GM18907 (cell line): ENCODE results near the gene SIRT2.

ENCODE experiments used
- ATAC-seq: cut with Tn5 transposase; IDR thresholded peaks from one replicate; pipeline ENCODE4 v1.9.1; 2021; ENCODE audit warnings: mild to moderate bottlenecking, moderate library complexity; ENCODE audit not compliant: unreplicated experiment

SIRT2 gene

DNA sequence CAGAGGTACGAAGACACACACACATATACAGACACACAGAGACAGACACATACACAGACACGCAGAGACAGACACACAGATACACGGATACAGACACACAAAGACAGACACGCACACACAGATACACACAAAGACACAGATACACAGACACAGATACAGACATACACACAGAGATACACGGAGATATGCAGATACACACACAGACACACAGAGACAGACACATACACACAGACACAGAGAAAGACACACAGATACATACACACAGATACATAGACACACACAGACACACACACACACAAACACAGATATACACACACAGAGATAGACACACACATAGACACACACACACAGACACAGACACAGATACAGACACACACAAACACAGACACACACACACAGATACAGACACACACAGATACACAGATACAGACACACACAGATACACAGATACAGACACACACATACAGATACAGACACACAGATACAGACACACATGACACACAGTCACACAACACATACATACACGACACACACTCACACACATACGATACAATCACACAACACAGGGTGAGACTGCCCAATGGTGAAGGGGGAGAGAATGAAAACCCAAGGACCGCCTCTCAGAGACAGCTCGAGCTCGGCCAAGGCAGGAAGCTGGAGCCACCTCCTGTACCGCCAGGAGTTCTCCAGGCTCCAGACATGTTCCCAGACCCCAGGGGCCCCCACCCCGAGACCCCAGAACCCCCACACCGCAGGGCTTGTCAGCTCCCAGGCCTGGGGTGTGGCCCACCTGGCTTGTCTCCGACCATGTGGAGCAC is 21.4 kb upstream of the SIRT2 start:
- no peak for ATAC-seq

DNA sequence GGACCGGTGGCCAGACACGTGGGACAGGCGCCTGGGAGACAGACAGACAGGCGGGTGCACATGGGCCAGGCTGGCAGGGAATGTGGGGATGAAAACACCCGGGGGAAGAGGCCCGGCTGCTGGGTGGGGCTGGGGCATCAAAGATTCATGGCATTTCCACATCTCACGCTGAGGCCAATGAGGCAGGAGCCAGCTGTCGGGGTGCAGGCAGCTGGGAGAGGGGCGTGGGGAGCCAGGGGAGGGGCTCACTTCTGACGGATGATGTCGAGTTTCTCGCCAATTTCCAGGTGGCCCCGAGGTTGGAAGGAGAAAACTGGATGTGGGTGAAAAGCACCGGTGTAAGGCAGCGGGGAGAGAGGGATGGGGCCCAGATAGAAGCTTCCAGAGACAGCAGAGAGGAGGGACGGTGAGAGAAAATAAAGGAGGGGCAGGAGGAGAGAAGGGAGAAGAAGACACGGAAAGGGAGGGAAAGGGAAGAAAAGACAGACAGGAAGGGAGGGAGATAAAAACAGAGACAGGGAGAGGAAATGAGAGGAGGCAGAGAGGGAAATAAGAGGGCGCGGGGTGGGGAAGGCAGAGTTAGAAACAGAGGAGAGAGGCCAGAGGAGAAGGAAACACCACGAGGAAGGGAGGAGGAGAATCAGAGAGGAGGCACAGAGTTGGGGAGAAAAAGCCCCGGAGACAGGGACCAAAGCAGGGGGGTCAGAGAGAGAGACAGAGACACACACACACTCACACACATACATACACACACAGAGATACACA is 20.6 kb upstream of the SIRT2 start:
- ATAC-seq: no peak

DNA sequence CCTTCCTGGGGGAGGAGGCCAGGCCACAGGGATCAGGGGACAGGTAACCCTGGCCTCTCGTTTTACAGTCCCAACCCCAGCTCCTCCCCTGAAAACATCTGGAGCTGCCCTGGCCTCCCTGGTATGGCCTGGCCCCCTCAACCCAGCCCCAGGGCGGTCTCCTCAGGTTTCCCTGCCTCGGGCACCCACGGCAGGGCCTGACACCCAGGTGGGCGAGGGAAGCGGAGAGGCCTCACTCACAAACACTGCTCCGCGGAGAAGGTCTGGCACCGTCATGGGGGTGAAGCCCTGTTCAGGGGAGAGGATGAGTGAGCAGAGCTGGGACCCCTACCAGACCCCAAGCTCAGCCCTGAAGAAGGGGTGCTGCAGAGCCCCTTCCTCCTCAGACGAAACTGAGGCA is 19.1 kb upstream of the SIRT2 start:
- ATAC-seq: no peak

DNA sequence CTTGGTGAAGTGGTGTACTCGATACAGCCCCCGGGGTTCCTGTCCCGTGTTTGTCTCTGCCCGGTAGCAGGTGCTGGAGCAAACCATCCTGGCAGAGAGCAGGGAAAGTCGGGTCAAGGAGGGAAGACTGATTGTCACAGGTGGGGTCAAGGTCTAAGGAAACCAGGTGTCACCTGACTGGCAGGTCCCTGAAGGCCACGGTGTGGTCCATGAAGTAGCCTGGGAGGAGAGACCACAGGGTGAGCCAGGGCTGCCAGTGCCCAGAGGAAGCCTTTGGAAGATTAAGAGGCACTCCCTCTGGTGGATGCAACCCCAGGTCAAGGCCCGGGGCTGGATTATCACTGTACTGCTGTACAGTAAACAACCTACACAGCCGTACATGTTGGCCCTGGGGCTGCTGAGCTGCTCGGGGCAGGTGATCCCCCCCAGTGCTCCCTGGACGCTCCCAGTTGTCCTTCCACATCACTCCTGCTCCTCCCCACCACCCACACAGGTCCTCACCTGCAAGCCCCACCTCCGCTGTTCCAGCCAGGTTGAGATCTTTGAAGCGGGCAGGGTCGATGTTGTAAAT is 18.6 kb upstream of the SIRT2 start:
- ATAC-seq: no peak

DNA sequence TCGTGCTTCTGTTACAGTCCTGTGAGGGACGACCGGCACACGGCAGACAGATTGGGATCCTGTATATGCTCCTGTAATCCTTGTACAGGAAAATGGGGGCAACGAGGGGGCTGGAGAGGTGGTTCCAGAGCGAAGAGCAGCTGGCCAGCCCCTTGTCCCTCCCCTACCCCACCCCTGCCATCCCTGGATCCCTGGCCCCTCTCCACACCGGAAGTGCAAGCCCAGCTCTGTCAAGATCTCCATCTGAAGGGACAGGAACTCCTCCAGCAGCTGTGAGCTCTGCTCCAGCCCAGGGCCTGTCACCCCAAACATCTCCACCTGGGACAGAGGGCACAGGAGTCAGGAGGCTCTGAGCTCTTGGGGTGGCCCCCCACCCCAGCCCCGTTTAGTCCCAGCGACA is 18.1 kb upstream of the SIRT2 start:
- ATAC-seq: no peak

DNA sequence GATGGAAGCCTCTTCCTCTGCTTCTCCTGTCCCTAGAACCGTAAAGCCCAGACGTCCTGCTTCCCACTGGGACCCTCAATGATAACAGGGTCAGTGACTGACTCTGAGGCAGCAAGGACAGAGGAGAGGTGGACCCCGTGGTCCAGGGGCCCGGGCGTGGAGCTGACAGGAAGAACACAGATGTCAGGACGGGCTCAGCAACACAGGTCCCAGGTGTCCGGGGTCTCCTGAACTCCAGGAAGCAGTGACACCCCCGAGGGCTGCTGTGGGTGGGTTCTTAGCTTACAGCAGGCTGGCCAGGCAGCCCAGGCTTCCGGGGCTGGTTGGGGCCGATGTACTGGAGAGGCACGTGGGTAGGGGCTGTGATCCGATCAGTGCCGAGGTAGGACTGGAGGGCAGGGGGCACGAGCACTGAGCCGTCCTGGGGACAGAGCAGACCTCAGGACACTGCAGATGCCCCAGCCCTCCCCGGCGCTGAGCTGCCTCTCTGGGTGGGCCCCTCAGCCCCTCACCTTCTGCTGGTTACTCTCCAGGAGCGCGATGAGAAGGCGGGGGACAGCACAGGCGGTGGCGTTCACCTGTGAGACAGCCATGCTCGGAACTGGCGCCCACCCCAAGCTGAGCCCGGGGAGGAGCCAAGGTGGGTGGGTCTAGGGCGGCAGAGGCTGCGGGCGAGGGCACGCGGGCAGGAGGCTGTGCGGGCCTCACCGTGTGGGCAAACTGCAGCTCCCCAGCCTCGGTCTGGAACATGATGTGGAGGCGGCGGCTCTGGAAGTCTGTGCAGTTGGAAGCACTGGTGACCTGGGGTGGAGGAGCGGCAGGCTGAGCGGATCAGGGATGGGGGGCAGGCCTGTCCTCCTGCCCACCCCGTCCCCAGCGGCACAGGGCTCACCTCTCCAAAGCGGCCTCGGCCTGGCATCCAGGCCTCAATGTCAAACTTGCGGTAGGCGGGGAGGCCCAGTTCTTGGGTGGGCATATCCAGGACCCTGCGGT is 16.2 kb upstream of the SIRT2 start:
- no peak for ATAC-seq

DNA sequence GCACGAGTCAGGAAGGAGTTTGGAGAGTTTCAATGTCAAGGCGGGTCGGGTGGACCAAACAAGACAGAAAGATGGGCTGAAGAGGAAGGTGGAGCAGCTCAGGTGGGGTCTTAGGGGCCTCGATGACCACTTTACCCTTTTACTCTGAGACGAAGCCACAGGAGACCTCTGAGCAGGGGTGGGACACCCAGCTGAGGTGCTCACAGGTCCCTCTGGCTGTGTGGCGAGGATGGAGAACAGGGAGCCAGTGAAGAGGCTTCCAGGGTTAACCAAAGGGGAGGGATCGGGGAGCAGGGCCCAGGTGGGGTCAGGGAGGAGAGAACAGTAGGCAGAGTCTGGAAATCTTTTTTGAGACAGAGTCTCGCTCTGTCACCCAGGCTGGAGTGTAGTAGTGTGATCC is 14.5 kb upstream of the SIRT2 start:
- no peak for ATAC-seq

DNA sequence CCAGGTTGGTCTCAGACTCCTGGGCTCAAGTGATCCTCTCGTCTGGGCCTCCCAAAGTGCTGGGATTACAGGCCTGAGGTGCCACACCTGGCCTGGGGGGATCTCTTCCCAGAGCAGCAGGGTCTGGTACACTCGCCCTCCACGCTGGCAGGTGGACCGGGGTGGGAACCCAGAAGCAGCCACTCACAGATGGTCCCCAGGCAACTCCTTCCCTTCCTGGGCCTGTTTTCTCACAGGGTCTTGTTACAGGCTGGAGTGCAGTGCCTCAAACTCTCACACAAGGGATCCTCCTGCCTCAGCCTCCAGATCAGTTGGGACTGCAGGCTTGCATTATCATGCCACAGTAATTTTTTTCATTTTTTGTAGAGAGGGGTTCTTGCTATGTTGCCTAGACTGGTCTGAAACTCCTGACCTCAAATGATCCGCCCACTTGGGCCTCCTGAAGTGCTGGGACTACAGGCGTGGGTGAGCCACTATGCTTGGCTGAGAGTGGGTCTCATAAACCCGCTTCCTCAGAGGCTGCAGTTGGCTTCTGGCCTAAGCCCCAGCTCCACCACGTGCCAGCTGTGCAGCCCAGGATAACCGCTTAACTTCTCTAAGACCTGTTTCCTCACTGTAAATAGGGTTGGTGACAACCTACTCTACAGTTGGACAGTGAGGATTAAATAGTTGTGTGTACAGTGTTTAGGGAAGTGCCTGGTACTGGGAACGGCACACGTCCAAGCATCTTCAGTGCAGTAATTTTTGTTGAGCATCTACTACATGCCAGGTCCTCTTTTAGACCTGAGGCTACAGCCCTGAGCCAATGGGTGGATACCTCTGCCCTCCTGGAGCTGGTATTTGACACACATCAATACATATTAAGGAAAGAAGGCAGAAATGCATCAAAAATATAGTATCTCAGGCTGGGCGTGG is 13.4 kb upstream of the SIRT2 start:
- no peak for ATAC-seq

DNA sequence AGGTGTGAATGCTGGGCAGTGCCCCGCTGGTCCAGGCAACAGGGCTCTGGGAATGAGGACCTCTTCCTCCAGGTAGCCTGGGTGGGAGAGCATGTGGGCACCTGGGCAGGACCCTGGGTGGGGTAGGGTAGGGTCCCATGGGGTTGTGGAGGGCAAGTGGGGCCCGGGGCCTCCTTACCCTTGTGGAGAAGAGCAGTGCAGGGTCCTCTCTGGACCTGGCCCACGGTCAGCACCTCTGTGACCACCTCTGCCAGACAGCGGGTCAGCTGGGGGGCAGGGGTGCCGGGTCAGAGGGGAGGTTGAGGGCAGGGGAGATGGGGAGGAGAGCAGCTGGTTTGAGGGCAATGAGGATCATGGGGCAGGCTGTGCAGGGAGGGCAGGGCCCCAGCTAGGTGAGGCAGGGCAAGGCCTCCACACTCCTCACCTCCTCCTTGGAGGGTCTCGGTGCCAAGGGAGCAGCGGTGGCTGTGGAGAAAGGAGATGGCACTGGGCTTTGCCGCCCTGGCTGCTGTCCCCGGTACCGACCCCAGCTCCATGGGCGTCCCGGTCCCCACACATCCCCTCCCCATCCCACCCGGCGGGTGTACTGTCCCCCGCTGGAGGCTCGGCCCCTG is 12.1 kb upstream of the SIRT2 start:
- no peak for ATAC-seq

DNA sequence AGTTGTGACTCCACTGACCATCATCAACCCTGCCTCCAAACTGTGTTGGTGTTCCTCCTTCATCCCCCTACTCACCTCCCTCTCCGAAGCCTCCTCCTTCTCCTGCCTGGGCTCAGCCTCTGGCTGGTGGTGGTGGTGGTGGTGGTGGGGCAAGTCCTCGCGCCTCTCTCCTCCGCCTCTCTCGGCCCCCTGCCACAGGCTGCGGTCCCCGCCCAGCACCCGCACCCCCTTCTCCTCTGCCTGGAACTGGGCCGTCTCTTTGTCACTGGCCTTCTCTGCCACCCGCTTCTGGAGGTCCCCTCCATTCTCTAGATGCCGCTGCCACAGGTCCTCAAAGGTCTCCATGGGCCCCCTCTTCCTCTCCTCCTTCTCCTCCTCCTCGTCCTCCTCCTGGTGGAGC is 11.1 kb upstream of the SIRT2 start:
- ATAC-seq: no peak

DNA sequence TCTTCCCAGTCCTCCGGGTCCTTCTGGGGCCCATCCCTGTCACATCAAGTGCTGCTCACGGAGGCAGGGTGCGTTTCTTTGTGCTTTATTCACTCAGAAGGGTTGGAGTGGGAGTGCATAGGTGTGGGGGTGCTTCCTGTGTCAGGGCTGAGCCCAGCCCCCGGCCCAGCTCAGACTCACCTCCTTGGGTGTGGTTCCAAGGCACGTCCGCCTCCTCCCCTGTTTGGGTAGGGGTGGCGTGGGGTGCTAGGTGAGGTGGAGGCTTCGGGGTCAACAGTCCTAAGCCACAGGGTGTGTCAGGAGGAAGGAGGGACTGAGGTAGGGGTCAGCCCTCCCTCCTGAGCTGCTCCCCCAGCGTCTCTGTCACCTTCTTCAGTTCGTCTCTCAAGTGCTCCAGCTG is 9.5 kb upstream of the SIRT2 start:
- no peak for ATAC-seq

DNA sequence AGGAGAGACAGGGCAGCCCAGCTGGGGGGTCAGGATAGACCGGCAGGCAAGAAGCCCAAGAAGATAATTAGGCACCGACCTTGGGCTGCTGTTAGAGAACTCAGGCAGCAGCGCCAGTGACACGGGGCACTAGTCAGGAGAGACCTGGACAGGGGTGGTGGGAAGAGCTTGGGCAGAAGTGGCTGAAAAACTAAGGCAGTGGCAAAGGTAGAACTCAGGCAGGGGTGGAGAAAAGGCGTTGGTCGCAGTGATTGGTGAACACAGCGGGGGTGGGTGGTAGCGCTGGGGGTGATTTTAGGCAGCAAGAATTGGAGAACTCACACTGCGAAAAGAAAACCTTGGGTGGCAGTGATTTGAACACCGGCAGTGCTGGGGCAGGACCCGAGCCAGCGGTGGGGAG is 8.3 kb upstream of the SIRT2 start:
- ATAC-seq: no peak

DNA sequence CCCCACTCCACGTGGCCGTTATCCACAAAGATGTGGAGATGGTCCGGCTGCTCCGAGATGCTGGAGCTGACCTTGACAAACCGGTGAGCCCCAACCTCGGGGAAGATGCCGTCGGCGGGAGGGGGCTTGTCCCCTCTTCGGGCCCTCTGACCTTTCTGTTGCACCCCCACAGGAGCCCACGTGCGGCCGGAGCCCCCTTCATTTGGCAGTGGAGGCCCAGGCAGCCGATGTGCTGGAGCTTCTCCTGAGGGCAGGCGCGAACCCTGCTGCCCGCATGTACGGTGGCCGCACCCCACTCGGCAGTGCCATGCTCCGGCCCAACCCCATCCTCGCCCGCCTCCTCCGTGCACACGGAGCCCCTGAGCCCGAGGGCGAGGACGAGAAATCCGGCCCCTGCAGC is 7.8 kb upstream of the SIRT2 start:
- ATAC-seq: no peak

DNA sequence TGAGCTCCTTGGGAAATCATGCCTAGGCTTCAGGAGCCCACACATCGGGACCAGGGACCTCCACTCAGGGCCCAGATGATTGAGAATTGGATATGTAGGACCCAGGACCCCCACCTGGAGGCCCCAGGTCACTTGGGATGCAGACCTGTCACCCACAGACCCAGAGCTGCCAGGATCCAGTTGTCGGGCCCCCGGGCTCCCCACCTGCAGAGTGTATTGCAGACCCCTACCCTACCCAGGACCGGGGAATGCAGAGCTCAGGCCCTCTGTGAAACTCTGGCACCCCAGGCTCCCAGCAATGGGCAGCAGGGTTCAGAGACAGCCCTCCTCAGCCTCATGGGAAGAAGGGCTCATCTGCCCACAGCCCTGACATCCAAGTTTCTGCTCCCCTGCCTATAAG is 6.2 kb upstream of the SIRT2 start:
- ATAC-seq: no peak

DNA sequence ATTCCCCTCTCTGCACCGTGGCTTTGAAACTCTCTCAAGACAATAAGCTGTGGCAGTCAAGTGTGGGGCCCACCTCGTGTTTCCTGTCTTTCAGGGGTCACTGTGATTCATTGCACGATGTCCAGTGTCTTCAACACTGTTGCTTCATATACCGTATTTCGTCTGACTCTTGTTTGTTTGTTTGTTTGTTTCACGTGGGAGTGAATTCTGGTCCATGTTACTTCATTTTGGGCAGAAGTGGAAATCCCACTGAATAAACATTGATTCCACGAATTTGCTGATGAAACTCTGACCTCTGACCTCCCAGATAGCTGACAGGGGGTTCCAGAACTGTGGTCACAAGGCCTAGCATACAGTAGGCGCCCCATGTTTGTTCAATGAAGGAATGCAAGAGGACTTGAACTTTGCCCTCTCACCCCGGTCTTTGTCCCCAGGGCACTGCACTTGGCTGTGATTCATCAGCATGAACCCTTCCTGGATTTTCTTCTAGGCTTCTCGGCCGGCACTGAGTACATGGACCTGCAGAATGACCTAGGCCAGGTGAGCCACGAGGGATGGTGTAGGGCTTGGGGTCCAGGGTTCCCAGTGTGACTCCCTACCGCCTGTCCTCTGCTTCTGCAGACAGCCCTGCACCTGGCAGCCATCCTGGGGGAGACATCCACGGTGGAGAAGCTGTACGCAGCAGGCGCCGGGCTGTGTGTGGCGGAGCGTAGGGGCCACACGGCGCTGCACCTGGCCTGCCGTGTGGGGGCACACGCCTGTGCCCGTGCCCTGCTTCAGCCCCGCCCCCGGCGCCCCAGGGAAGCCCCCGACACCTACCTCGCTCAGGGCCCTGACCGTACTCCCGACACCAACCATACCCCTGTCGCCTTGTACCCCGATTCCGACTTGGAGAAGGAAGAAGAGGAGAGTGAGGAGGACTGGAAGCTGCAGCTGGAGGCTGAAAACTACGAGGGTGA is 5.4 kb upstream of the SIRT2 start:
- ATAC-seq: no peak

DNA sequence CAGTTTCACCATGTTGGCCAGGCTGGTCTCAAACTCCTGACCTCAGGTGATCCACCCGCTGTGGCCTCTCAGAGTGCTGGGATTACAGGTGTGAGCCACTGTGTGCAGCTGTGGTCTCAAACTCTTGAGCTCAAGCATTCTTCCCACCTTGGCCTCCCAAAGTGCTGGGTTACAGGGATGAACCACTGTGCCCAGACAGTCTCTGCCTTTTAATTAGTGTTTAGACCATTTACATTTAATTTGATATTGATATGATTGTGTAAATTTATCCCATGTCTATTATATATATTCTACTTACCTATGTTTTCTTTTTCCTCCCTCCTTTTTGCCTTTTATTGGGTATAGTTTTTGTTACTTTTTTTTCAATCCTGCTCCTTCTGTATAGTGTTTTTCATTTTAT is 2.3 kb upstream of the SIRT2 start:
- ATAC-seq: no peak

DNA sequence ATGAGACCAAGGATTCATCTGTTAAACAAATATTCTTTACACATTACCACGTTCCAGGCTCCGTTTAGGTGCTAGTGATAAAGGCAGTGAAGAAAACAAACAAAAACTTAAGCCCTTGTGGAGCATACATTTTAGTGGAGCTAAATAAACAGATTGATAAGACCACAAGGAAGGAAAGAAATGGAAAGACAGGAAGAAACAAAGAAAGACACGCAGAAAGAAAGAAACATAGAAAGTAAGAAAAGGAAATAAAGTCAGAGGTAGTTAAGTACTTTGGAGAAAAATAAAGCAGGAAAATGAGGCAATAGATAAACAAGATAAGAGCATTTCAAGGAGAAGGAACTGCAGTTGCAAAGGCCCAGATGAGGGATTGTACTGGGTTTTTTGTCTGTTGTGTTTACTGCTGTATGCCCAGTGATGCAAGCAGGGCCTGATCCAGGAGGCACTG is 1.3 kb upstream of the SIRT2 start:
- no peak for ATAC-seq

DNA sequence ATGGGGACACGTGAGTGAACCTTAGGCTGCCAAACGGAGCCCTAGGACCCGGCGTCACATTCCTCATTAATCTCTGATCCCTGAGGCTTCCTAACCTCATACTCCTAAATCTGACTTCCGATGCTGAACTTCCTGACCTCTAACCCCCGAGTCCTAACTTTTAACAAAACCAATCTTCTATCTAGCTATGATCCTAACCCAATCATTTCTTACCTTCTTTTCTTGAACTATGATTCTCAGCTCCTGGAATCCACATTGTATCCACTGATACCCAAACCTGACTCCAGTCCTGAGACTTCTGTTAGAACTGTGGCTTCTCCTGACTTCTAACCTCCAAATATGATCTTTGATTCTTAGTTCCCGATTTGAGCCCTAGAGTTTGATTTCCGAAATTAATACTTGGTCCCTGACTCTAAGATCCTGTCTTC is 798 bp upstream of the SIRT2 start:
- ATAC-seq: peak; percentile 2
